Endothelial cell of umbilical vein (primary cell): ENCODE results near the gene TANGO2.

Experiments used
- CTCF ChIP-seq, 2 donors: IDR thresholded peaks; 1 replicate in 1 of 2; 2 replicates in 1 of 2; pipeline ENCODE4 v1.5.1; 2011; ENCODE audit warnings: low read length in 2 of 2, mild to moderate bottlenecking in 2 of 2, moderate library complexity in 2 of 2, control low read depth in 1 of 2, inconsistent platforms in 1 of 2, low read depth in 1 of 2; ENCODE audit not compliant: insufficient read depth in 1 of 2; ENCODE audit errors: extremely low read depth in 1 of 2
- EZH2 ChIP-seq: IDR thresholded peaks from 2 replicates; pipeline ENCODE4 v1.6.1; 2012; ENCODE audit warnings: borderline replicate concordance, low read depth, mild to moderate bottlenecking, moderate library complexity, low read length, inconsistent platforms; ENCODE audit not compliant: severe bottlenecking
- GATA2 ChIP-seq: IDR thresholded peaks from 2 replicates; pipeline ENCODE4 v1.7.0; 2011; ENCODE audit warnings: low read depth, mild to moderate bottlenecking, moderate library complexity, mixed read lengths, low read length; ENCODE audit not compliant: insufficient read length, insufficient read depth
- MAX ChIP-seq: IDR thresholded peaks from 2 replicates; pipeline ENCODE4 v1.6.1; 2011; ENCODE audit not compliant: insufficient read depth, insufficient read length
- MYC ChIP-seq: IDR thresholded peaks from one replicate; pipeline ENCODE4 v1.6.1; 2011; ENCODE audit warnings: mild to moderate bottlenecking, low read depth, low read length
- POLR2A ChIP-seq: IDR thresholded peaks from 2 replicates; pipeline ENCODE4 v1.6.1; 2012; ENCODE audit warnings: low read depth, mild to moderate bottlenecking, control low read depth, low read length
- POLR2AphosphoS5 ChIP-seq: IDR thresholded peaks from 2 replicates; pipeline ENCODE4 v1.6.1; 2012; ENCODE audit warnings: low read depth, mild to moderate bottlenecking, control low read depth, low read length, moderate library complexity; ENCODE audit not compliant: insufficient read depth

- TF ChIP-seq POLR2AphosphoS5 (no peak), POLR2A (no peak), CTCF (IDR thresholded peaks at IDR 0.05; ENCODE audit: extremely low read depth in 1 of 2, insufficient read depth in 1 of 2, low read depth in 1 of 2, low read length in 2 of 2) (no peak), EZH2 (no peak), MAX (no peak), MYC (no peak), GATA2 (no peak)
Measured at GRCh38 chr22:20106849-20107237, 85.9 kb downstream of the TANGO2 start.
